ENCODE data around the gene CDRT4. TPM values are rescaled to one million over a fixed set of nuclear protein-coding genes. Genes with fewer than 3 reads are reported as not detected.

Gene CDRT4
- polyA plus RNA-seq, 1 of the 3 experiments (the other 2 are of a cell fraction), result 4.6 TPM

DNA sequence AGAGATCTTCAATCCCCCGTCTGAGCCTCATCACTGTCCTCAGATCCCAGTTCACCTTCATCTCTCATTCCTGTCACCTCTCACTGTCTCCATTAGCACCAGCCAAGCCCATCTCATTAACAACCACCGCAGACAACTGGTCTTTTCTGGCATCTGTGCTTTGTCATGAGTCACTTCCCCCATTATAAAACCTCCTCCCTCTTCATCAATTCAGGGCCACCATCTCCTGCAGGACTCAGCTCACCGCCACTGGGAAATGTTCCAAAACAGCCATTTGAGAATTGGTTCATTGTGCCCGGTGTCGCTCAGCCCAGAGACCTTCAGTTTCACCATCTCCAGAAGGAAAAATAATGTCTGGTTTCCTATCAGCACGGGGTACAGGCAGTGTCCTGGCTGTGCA is 69.1 kb downstream of the CDRT4 start:
- peak overlapping the region in 1 of 2 experiments; percentile 22; a peak in 1 of 4 replicates for H3K4me3 ChIP-seq (ENCODE audit: low read depth in 2 of 2, low read length in 1 of 2)
- no peaks in the 10 kb centered on the region for H3K9me3 ChIP-seq
- peak overlapping the region; percentile 42 for H3K4me2 ChIP-seq
- H3K27ac ChIP-seq (ENCODE audit: low read depth in 2 of 2, low read length in 1 of 2), result peak overlapping the region; percentile 70 to 93
- POLR2A ChIA-PET, result interaction anchor here (0.5 to 1.5 kb wide), 6 partner anchors 9 to 136 kb away, joined by 3 to 4 read pairs (median 4); no protein-coding TSS in a partner anchor
- no peaks in the 10 kb centered on the region for H3F3A ChIP-seq (replicated peaks; ENCODE audit: insufficient read depth)
- H3K9me2 ChIP-seq, result no peaks in the 10 kb centered on the region
- peaks cover 17 to 23% of the 10 kb centered on the region in 2 experiments; a peak in 3 of 4 replicates for H3K4me1 ChIP-seq (ENCODE audit: control insufficient read depth in 1 of 2, insufficient read depth in 2 of 2, low read depth in 1 of 2, low read length in 1 of 2)
- H4K20me1 ChIP-seq (ENCODE audit: insufficient read depth), result no peaks in the 10 kb centered on the region
- no peaks in the 10 kb centered on the region for H3K27me3 ChIP-seq (ENCODE audit: insufficient read depth)
- H2AFZ ChIP-seq (ENCODE audit: low read depth), result peak overlapping the region; percentile 80
- CTCF ChIA-PET, result interaction anchor here (1.0 to 1.6 kb wide), 5 partner anchors 11 to 142 kb away, joined by 3 to 14 read pairs (median 4); no protein-coding TSS in a partner anchor
- peak; percentile 57 for DNase-seq
- H3K79me2 ChIP-seq (ENCODE audit: insufficient read depth), result no peaks in the 10 kb centered on the region
- no peaks in the 10 kb centered on the region for H3K36me3 ChIP-seq (replicated peaks in 1 of 2; ENCODE audit: control insufficient read depth in 1 of 2, insufficient read depth in 2 of 2, low read length in 1 of 2)
- WGBS (ENCODE audit: low lambda C conversion rate), result 2% methylated on average over 6 of the region's 6 CpGs
- peak overlapping the region; percentile 11; the same call in 1 of the 2 replicates for H3K9ac ChIP-seq
- TF ChIP-seq, protein P1, sequence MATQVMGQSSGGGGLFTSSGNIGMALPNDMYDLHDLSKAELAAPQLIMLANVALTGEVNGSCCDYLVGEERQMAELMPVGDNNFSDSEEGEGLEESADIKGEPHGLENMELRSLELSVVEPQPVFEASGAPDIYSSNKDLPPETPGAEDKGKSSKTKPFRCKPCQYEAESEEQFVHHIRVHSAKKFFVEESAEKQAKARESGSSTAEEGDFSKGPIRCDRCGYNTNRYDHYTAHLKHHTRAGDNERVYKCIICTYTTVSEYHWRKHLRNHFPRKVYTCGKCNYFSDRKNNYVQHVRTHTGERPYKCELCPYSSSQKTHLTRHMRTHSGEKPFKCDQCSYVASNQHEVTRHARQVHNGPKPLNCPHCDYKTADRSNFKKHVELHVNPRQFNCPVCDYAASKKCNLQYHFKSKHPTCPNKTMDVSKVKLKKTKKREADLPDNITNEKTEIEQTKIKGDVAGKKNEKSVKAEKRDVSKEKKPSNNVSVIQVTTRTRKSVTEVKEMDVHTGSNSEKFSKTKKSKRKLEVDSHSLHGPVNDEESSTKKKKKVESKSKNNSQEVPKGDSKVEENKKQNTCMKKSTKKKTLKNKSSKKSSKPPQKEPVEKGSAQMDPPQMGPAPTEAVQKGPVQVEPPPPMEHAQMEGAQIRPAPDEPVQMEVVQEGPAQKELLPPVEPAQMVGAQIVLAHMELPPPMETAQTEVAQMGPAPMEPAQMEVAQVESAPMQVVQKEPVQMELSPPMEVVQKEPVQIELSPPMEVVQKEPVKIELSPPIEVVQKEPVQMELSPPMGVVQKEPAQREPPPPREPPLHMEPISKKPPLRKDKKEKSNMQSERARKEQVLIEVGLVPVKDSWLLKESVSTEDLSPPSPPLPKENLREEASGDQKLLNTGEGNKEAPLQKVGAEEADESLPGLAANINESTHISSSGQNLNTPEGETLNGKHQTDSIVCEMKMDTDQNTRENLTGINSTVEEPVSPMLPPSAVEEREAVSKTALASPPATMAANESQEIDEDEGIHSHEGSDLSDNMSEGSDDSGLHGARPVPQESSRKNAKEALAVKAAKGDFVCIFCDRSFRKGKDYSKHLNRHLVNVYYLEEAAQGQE (IDR thresholded peaks at IDR 0.05; ENCODE audit: low read depth, low read length), result no peak; the same call in 1 of the 2 replicates
- peak; percentile 67 for TF ChIP-seq JUND (IDR thresholded peaks at IDR 0.05)
- TF ChIP-seq, protein P2, sequence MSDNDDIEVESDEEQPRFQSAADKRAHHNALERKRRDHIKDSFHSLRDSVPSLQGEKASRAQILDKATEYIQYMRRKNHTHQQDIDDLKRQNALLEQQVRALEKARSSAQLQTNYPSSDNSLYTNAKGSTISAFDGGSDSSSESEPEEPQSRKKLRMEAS (IDR thresholded peaks at IDR 0.05; ENCODE audit: low read depth), result no peak
- 0 out of 2 replicates have a peak, but pooled peaks have one; percentile 47 for TF ChIP-seq FOXM1 (IDR thresholded peaks at IDR 0.05; ENCODE audit: low read depth)
- TF ChIP-seq NRF1 (IDR thresholded peaks at IDR 0.05; ENCODE audit: low read depth, low read length), result no peak
- no peak for TF ChIP-seq ELF1 (IDR thresholded peaks at IDR 0.05)
- TF ChIP-seq, protein P3, sequence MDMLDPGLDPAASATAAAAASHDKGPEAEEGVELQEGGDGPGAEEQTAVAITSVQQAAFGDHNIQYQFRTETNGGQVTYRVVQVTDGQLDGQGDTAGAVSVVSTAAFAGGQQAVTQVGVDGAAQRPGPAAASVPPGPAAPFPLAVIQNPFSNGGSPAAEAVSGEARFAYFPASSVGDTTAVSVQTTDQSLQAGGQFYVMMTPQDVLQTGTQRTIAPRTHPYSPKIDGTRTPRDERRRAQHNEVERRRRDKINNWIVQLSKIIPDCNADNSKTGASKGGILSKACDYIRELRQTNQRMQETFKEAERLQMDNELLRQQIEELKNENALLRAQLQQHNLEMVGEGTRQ (IDR thresholded peaks at IDR 0.05; ENCODE audit: borderline replicate concordance, low read depth, low read length), result no peak
- no peak for TF ChIP-seq MXI1 (IDR thresholded peaks at IDR 0.05; ENCODE audit: low read depth, low read length)
- TF ChIP-seq RAD21 (IDR thresholded peaks at IDR 0.05; ENCODE audit: low read length), result no peak
- TF ChIP-seq TEAD4 (IDR thresholded peaks at IDR 0.05; ENCODE audit: borderline replicate concordance, insufficient read depth), result peak; percentile 66; the same call in 1 of the 2 replicates
- TF ChIP-seq, protein P4, sequence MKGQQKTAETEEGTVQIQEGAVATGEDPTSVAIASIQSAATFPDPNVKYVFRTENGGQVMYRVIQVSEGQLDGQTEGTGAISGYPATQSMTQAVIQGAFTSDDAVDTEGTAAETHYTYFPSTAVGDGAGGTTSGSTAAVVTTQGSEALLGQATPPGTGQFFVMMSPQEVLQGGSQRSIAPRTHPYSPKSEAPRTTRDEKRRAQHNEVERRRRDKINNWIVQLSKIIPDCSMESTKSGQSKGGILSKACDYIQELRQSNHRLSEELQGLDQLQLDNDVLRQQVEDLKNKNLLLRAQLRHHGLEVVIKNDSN (IDR thresholded peaks at IDR 0.05; ENCODE audit: borderline replicate concordance, low read depth), result no peak
- TF ChIP-seq, protein P5, sequence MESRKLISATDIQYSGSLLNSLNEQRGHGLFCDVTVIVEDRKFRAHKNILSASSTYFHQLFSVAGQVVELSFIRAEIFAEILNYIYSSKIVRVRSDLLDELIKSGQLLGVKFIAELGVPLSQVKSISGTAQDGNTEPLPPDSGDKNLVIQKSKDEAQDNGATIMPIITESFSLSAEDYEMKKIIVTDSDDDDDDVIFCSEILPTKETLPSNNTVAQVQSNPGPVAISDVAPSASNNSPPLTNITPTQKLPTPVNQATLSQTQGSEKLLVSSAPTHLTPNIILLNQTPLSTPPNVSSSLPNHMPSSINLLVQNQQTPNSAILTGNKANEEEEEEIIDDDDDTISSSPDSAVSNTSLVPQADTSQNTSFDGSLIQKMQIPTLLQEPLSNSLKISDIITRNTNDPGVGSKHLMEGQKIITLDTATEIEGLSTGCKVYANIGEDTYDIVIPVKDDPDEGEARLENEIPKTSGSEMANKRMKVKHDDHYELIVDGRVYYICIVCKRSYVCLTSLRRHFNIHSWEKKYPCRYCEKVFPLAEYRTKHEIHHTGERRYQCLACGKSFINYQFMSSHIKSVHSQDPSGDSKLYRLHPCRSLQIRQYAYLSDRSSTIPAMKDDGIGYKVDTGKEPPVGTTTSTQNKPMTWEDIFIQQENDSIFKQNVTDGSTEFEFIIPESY (IDR thresholded peaks at IDR 0.05; ENCODE audit: borderline replicate concordance, low read depth), result no peak
- TF ChIP-seq TCF12 (IDR thresholded peaks at IDR 0.05), result peak; percentile 90
- TF ChIP-seq TAF1 (IDR thresholded peaks at IDR 0.05; ENCODE audit: borderline replicate concordance, low read depth, low read length), result peak; percentile 24; the same call in 1 of the 2 replicates
- TF ChIP-seq MEF2A (IDR thresholded peaks at IDR 0.05; ENCODE audit: borderline replicate concordance, low read depth), result no peak
- no peak for TF ChIP-seq FOXJ3 (CRISPR knock-in tag; IDR thresholded peaks at IDR 0.05)
- peak; percentile 19; the same call in 1 of the 2 replicates for TF ChIP-seq POLR2AphosphoS5 (IDR thresholded peaks at IDR 0.05; ENCODE audit: low read depth, low read length)
- TF ChIP-seq, protein P6, sequence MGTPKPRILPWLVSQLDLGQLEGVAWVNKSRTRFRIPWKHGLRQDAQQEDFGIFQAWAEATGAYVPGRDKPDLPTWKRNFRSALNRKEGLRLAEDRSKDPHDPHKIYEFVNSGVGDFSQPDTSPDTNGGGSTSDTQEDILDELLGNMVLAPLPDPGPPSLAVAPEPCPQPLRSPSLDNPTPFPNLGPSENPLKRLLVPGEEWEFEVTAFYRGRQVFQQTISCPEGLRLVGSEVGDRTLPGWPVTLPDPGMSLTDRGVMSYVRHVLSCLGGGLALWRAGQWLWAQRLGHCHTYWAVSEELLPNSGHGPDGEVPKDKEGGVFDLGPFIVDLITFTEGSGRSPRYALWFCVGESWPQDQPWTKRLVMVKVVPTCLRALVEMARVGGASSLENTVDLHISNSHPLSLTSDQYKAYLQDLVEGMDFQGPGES (IDR thresholded peaks at IDR 0.05; ENCODE audit: low read depth, low read length), result no peak
- no peak for TF ChIP-seq SMC3 (IDR thresholded peaks at IDR 0.05; ENCODE audit: low read depth, low read length)
- TF ChIP-seq GABPA (IDR thresholded peaks at IDR 0.05; ENCODE audit: low read depth), result no peak
- TF ChIP-seq YY1 (IDR thresholded peaks at IDR 0.05; ENCODE audit: low read depth), result peak; percentile 75; the same call in 1 of the 2 replicates
- TF ChIP-seq EZH2phosphoT487 (IDR thresholded peaks at IDR 0.05; ENCODE audit: borderline replicate concordance, low read depth), result no peak
- TF ChIP-seq EP300 (IDR thresholded peaks at IDR 0.05; ENCODE audit: borderline replicate concordance in 1 of 2, low read depth in 1 of 2, low read length in 1 of 2), result peak; percentile 53 to 82; a peak in 3 of 4 replicates
- peak; percentile 55 for TF ChIP-seq CHD2 (IDR thresholded peaks at IDR 0.05; ENCODE audit: low read length, partially characterized antibody)

Measured in SK-N-SH (cell line).